Activated CD4-positive, alpha-beta T cell treated with anti-CD3 and anti-CD28 coated beads, Interleukin-2, amount 50 U/mL, for 16 hours (primary cell): ENCODE results near the gene MYO18A.
"Not testable (repeated sequence)": the region's sequence is repeated elsewhere in the genome, so short reads cannot be mapped to it uniquely, and the experiment has no call there.

Experiments
- DNase-seq: peaks from one replicate; pipeline ENCODE4 v3.0.0-alpha.2; 2020

MYO18A gene

GRCh38 chr17:29180034-29180787 lies at the start of gene MYO18A:
MYO18A (minus strand) TSS chr17:29180398; CDS start chr17:29166940, 13,458 bp downstream.
- DNase-seq: peak; percentile 79

GRCh38 chr17:29225396-29225795 lies 45.2 kb upstream of the MYO18A start:
- DNase-seq: no peak

GRCh38 chr17:29221338-29221737 lies 41.1 kb upstream of the MYO18A start:
- DNase-seq: not testable (repeated sequence)

GRCh38 chr17:29219378-29220047 lies 39.3 kb upstream of the MYO18A start:
- peak; percentile 76 for DNase-seq

GRCh38 chr17:29216856-29217255 lies 36.7 kb upstream of the MYO18A start:
- no peak for DNase-seq

- no peak for DNase-seq
Measured at GRCh38 chr17:29216181-29216580, 36.0 kb upstream of the MYO18A start.

- no peak for DNase-seq
Measured at GRCh38 chr17:29215717-29216116, 35.5 kb upstream of the MYO18A start.

GRCh38 chr17:29215174-29215573 lies 35.0 kb upstream of the MYO18A start:
- DNase-seq: no peak

GRCh38 chr17:29214215-29215146 lies 34.3 kb upstream of the MYO18A start:
- no peak for DNase-seq

- no peak for DNase-seq
Measured at GRCh38 chr17:29212681-29213121, 32.5 kb upstream of the MYO18A start.

GRCh38 chr17:29212094-29212631 lies 32.0 kb upstream of the MYO18A start:
- DNase-seq: no peak

- no peak for DNase-seq
Measured at GRCh38 chr17:29210879-29211278, 30.7 kb upstream of the MYO18A start.

- DNase-seq: no peak
Measured at GRCh38 chr17:29209073-29209472, 28.9 kb upstream of the MYO18A start.

GRCh38 chr17:29207975-29208374 lies 27.8 kb upstream of the MYO18A start:
- DNase-seq: no peak

- no peak for DNase-seq
Measured at GRCh38 chr17:29205047-29205446, 24.8 kb upstream of the MYO18A start.

- not testable (repeated sequence) for DNase-seq
Measured at GRCh38 chr17:29204068-29204804, 24.0 kb upstream of the MYO18A start.

- DNase-seq: no peak
Measured at GRCh38 chr17:29197516-29198272, 17.5 kb upstream of the MYO18A start.

- DNase-seq: no peak
Measured at GRCh38 chr17:29196769-29197515, 16.7 kb upstream of the MYO18A start.

GRCh38 chr17:29195465-29196081 lies 15.4 kb upstream of the MYO18A start:
- DNase-seq: no peak

GRCh38 chr17:29194669-29195068 lies 14.5 kb upstream of the MYO18A start:
- DNase-seq: no peak
